ENCODE measurements around the gene TPST1. TPM values are rescaled to one million over a fixed set of nuclear protein-coding genes. Genes with fewer than 3 reads are reported as not detected.

The TPST1 gene
- total and polyA plus RNA-seq, 2 donors (not counting 1 experiment from before 2014, with no cell fraction given) = 81.8 to 151 TPM

DNA sequence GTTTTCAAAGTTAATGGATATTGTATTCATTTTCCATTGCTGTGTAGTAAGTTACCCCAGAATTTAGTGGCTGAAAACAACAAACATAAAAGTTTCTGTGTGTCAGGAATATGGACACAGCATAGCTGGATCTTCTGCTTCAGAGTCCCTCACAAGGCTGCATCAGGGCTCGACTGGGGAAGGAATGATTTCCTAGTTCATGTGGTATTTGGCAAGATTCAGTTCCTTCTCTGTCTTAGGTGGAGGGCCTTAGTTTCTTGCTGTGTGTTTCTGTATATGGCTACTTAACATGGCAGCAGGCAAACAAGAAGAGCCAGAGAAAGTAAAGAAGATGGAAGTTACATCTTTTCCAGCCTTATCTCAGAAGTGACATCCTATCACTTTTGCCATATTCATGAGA is 51.1 kb downstream of the TPST1 start:
- no peak overlapping the region for H3K27ac ChIP-seq (ENCODE audit: insufficient read depth, low read length)
- H3K36me3 ChIP-seq (ENCODE audit: control insufficient read depth, insufficient read depth, low read length) = peaks cover 2% of the 10 kb centered on the region
- no peak overlapping the region for H3K4me2 ChIP-seq (ENCODE audit: extremely low read depth, insufficient read depth, low read length)
- H3K27me3 ChIP-seq (ENCODE audit: control insufficient read depth, insufficient read depth, low read length) = no peaks in the 10 kb centered on the region
- H3K79me2 ChIP-seq (ENCODE audit: control insufficient read depth, insufficient read depth, low read length) = peaks cover 10% of the 10 kb centered on the region
- no peak overlapping the region for H2AFZ ChIP-seq (ENCODE audit: low read length)
- no peak for TF ChIP-seq EZH2 (IDR thresholded peaks at IDR 0.05; ENCODE audit: low read length, missing control alignments)
- TF ChIP-seq, protein P1, sequence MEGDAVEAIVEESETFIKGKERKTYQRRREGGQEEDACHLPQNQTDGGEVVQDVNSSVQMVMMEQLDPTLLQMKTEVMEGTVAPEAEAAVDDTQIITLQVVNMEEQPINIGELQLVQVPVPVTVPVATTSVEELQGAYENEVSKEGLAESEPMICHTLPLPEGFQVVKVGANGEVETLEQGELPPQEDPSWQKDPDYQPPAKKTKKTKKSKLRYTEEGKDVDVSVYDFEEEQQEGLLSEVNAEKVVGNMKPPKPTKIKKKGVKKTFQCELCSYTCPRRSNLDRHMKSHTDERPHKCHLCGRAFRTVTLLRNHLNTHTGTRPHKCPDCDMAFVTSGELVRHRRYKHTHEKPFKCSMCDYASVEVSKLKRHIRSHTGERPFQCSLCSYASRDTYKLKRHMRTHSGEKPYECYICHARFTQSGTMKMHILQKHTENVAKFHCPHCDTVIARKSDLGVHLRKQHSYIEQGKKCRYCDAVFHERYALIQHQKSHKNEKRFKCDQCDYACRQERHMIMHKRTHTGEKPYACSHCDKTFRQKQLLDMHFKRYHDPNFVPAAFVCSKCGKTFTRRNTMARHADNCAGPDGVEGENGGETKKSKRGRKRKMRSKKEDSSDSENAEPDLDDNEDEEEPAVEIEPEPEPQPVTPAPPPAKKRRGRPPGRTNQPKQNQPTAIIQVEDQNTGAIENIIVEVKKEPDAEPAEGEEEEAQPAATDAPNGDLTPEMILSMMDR (conservative IDR thresholded peaks at IDR 0.05 in 1 of 2, IDR thresholded peaks at IDR 0.05 in 1 of 2; ENCODE audit: low read depth in 1 of 2, low read length in 2 of 2) = no peak
- H3K9ac ChIP-seq (ENCODE audit: insufficient read depth, low read length) = no peak overlapping the region
- DNase-seq (ENCODE audit: low read depth in 2 of 2) = no peak
- no peaks in the 10 kb centered on the region for H3K9me3 ChIP-seq (ENCODE audit: control insufficient read depth, insufficient read depth, low read depth, low read length)
- peaks cover 2% of the 10 kb centered on the region for H3K4me1 ChIP-seq (ENCODE audit: control insufficient read depth, extremely low read depth, insufficient read depth, low read length)
- no peaks in the 10 kb centered on the region for H4K20me1 ChIP-seq (ENCODE audit: control insufficient read depth, extremely low read depth, insufficient read depth, low read length)
- no peak overlapping the region for H3K4me3 ChIP-seq (replicated peaks in 1 of 4; ENCODE audit: control extremely low read depth in 1 of 4, insufficient read depth in 1 of 4, low read depth in 3 of 4, low read length in 4 of 4)

DNA sequence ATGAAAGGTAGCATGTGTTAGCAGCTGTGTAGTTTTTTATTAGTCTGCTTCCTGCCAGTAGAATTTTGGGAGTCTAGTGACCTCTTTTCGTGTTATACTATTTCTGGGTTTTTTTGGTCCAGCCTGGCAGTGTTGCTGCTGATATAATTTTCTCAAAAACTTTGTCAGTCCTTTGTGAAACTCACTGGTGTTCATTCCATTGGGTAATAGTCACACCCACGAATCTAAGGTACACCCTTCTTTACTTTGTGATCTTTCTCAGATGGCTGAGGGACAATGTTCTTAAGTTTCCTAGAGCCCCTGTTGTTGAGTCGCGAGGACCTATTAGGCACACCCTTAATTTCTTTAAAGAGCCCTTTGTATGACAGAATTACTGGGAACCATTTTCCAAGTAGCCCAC is 52.3 kb downstream of the TPST1 start:
- no peak overlapping the region for H2AFZ ChIP-seq (ENCODE audit: low read length)
- H3K4me2 ChIP-seq (ENCODE audit: extremely low read depth, insufficient read depth, low read length) = no peak overlapping the region
- no peak for TF ChIP-seq EZH2 (IDR thresholded peaks at IDR 0.05; ENCODE audit: low read length, missing control alignments)
- TF ChIP-seq, protein P1 (conservative IDR thresholded peaks at IDR 0.05 in 1 of 2, IDR thresholded peaks at IDR 0.05 in 1 of 2; ENCODE audit: low read depth in 1 of 2, low read length in 2 of 2) = no peak
- H4K20me1 ChIP-seq (ENCODE audit: control insufficient read depth, extremely low read depth, insufficient read depth, low read length) = no peaks in the 10 kb centered on the region
- H3K4me3 ChIP-seq (replicated peaks in 1 of 4; ENCODE audit: control extremely low read depth in 1 of 4, insufficient read depth in 1 of 4, low read depth in 3 of 4, low read length in 4 of 4) = no peak overlapping the region
- peaks cover 19% of the 10 kb centered on the region for H3K79me2 ChIP-seq (ENCODE audit: control insufficient read depth, insufficient read depth, low read length)
- H3K36me3 ChIP-seq (ENCODE audit: control insufficient read depth, insufficient read depth, low read length) = peaks cover 2% of the 10 kb centered on the region
- no peaks in the 10 kb centered on the region for H3K9me3 ChIP-seq (ENCODE audit: control insufficient read depth, insufficient read depth, low read depth, low read length)
- H3K27me3 ChIP-seq (ENCODE audit: control insufficient read depth, insufficient read depth, low read length) = no peaks in the 10 kb centered on the region
- peaks cover 2% of the 10 kb centered on the region for H3K4me1 ChIP-seq (ENCODE audit: control insufficient read depth, extremely low read depth, insufficient read depth, low read length)
- no peak for DNase-seq (ENCODE audit: low read depth in 2 of 2)
- no peak overlapping the region for H3K27ac ChIP-seq (ENCODE audit: insufficient read depth, low read length)
- no peak overlapping the region for H3K9ac ChIP-seq (ENCODE audit: insufficient read depth, low read length)

DNA sequence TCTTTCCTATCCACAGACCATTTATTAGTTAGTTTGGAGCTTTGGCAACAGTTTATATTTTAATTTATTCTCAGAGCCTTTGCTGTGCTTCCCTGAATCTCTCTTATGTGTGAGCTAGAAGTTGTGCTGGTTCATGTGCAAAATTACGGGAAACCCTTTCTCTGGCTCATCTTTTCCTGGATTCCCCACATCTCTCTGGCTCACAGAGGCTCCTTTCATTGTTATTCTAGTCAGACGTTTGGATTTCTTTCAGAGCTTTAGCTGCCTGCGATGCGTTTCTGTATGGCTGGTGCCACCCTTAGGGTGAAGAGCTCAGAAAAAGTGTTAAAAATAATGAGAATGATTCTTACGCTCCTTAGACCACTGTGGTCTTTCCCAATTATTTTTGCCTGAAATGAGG is 53.3 kb downstream of the TPST1 start:
- Histone ChIP-seq H3K4me1 (ENCODE audit: control insufficient read depth, extremely low read depth, insufficient read depth, low read length) (peaks cover 2% of the 10 kb centered on the region), H2AFZ (ENCODE audit: low read length) (no peak overlapping the region), H3K9ac (ENCODE audit: insufficient read depth, low read length) (no peak overlapping the region), H3K79me2 (ENCODE audit: control insufficient read depth, insufficient read depth, low read length) (peaks cover 20% of the 10 kb centered on the region), H3K4me3 (replicated peaks in 1 of 4; ENCODE audit: control extremely low read depth in 1 of 4, insufficient read depth in 1 of 4, low read depth in 3 of 4, low read length in 4 of 4) (no peak overlapping the region), H3K9me3 (ENCODE audit: control insufficient read depth, insufficient read depth, low read depth, low read length) (no peaks in the 10 kb centered on the region), H3K36me3 (ENCODE audit: control insufficient read depth, insufficient read depth, low read length) (peaks cover 2% of the 10 kb centered on the region), H3K4me2 (ENCODE audit: extremely low read depth, insufficient read depth, low read length) (no peak overlapping the region), H3K27ac (ENCODE audit: insufficient read depth, low read length) (no peak overlapping the region), H4K20me1 (ENCODE audit: control insufficient read depth, extremely low read depth, insufficient read depth, low read length) (no peaks in the 10 kb centered on the region), H3K27me3 (ENCODE audit: control insufficient read depth, insufficient read depth, low read length) (no peaks in the 10 kb centered on the region)
- TF ChIP-seq EZH2 (IDR thresholded peaks at IDR 0.05; ENCODE audit: low read length, missing control alignments) = no peak
- TF ChIP-seq, protein P1 (conservative IDR thresholded peaks at IDR 0.05 in 1 of 2, IDR thresholded peaks at IDR 0.05 in 1 of 2; ENCODE audit: low read depth in 1 of 2, low read length in 2 of 2) = no peak
- peak in 1 of 2 donors; percentile 69 for DNase-seq (ENCODE audit: low read depth in 2 of 2)
